Measurements from ENCODE around the gene CCDC73.
"Not testable (repeated sequence)": the region's sequence is repeated elsewhere in the genome, so short reads cannot be mapped to it uniquely, and the experiment has no call there.

Gene CCDC73

GRCh38 chr11:32794439-32794838 lies at the start of gene CCDC73:
Gene CCDC73 (minus strand): TSS chr11:32794662. CDS start chr11:32760243, 34,419 bp downstream.
- DNase-seq (ENCODE audit: extremely low spot score, insufficient read length, low read depth) (no peak), FAIRE-seq (no peak)

DNA sequence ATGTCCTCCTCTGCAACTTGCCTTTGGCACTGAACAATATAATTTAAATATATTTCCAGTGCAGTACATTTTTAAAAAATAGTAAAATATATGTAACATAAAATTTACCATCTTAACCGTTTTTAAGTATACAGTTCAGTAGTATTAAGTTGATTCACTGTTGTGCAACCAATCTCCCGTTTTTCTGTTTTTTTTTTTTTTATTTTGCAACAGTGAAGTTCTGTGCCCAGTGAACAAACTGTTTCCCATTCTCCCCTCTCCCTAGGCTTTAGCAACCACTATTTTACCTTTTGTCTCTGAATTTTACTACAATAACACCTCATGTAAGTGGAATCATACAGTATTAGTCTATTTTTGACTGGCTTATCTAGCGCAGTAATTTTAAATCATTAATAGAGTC lies 49.1 kb upstream of the CCDC73 start:
- no peak for FAIRE-seq
- DNase-seq (ENCODE audit: extremely low spot score, insufficient read length, low read depth), result no peak

DNA sequence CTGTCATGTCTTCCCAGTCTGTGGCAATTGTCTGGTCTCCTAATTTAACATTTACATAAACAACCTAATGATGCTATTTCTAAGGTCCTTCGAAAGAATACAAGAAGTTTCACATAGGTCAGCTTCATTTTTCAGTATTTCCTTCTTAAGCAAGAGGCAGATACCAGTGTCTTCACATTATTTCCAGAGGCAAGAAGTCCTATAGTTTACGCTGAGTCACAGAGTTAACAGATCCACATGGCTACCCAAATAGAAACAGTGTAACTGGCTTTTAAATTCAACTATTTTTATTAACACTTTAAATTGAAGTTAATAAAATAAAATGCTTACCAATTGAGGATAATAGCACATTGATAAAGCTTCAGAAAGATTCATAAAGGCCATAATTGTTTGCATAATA lies 46.1 kb upstream of the CCDC73 start:
- DNase-seq (ENCODE audit: extremely low spot score, insufficient read length, low read depth), result no peak
- no peak for FAIRE-seq

DNA sequence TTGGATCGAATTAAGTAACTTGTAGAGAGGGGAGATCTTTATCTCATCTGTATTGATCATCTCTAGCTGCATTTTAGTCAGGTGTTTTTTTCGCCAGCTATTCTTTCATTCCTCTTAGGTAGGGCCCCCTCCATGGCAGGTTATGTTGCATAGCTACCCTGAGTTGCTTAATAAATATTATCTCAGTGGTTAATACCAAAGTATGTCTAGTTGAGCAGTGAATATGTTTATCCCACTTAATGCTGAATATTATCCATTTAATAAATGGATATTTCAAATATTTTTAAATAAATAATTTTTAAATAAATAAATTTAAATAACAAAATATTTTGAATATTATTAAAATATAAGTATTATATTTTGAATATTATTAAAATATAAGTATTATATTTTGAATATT lies 44.8 kb upstream of the CCDC73 start:
- DNase-seq (ENCODE audit: extremely low spot score, insufficient read length, low read depth), result no peak
- FAIRE-seq, result no peak

DNA sequence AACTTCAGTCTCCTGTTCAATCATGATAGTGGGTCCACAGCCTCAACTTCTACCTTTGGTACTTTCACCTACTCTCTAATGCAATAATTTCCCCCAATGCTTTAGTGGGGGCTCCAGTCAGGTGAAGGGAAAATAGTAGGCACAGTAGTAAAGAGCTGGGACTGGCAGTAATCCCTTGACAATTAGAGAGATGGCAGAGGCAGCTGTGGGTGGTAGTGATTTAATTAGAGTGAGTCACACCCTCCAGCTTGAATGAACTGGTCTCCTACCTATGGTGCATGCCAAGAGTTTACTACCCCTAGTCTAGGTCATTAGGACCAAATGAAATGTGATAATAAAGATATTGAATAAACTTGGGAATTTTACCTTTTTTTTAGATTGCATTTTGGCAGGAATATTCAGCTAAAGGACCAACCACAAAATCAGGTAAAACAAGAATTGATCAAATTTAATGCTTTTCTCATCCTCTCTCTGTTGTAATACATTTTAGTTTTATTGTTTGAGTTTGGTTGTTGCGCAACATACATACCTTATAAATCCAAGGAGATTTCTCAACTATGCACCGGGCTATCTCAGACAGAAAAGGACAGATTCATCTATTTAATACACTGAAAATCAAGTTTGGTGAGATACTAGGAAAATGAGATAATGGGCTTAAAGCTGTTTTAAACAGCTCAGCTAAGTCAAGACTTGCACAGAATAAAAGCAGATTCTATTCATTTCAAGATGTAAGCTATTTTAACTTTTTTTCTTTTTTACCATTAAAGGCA lies 44.2 kb upstream of the CCDC73 start:
- DNase-seq (ENCODE audit: extremely low spot score, insufficient read length, low read depth) (no peak), FAIRE-seq (no peak)

DNA sequence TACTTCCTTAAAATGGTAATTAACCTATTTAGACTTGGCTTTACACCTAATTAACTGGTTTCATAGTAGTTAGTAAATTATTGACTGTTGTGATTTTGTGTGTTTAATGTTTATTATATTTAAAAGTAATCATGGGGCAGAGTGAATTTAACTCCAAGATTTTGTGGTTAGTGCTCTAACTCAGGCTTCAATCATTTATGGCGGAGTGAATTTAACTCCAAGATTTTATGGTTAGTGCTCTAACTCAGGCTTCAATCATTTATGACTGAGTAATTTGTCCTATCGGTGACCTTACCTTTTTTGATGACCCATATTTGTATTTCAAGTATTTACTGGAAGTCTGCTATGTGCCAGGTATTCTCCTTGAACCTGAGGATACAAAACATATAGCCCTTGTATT lies 42.5 kb upstream of the CCDC73 start:
- no peak for FAIRE-seq

GRCh38 chr11:32833921-32834320 lies 39.5 kb upstream of the CCDC73 start:
- FAIRE-seq, result no peak
- no peak for DNase-seq (ENCODE audit: extremely low spot score, insufficient read length, low read depth)

More for the DNA sequence above, 42.5 kb upstream of the CCDC73 start:
- DNase-seq (ENCODE audit: extremely low spot score, insufficient read length, low read depth), result no peak

GRCh38 chr11:32831221-32831620 lies 36.8 kb upstream of the CCDC73 start:
- peak; percentile 56 for FAIRE-seq
- no peak for DNase-seq (ENCODE audit: extremely low spot score, insufficient read length, low read depth)

DNA sequence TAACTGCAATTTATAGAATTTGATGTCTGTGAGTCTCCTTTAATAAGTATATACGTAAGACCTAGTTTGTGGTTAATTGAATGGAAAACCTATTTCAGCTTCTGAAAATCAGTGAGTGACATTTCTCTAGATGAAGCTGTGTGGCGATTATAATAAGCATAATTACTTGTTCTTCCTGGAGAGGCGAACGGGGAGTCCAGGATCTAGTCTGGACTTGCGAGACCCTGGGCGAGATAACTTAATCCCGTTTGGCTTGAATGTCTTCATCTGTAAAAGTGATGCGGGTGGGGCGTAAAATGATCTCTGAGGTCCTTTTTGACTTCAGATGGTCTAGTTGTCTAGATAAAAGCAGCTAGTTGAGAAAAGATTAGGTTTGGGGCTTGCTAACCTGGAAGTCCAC lies 36.3 kb upstream of the CCDC73 start:
- DNase-seq (ENCODE audit: extremely low spot score, insufficient read length, low read depth) (no peak), FAIRE-seq (no peak)

DNA sequence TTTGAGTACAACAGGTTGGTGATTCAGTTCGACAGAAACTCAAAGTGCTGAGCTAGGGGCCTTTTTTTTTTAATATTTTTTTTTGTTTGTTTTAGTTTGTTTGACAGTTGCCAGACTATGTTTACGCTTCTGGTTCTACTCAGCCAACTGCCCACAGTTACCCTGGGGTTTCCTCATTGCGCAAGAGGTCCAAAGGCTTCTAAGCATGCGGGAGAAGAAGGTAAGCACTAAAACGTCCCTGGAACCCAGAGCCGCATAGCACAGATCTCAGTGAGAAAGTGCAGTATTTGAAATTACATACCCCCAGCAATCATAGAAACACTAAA lies 35.9 kb upstream of the CCDC73 start:
- no peak for FAIRE-seq
- no peak for DNase-seq (ENCODE audit: extremely low spot score, insufficient read length, low read depth)

DNA sequence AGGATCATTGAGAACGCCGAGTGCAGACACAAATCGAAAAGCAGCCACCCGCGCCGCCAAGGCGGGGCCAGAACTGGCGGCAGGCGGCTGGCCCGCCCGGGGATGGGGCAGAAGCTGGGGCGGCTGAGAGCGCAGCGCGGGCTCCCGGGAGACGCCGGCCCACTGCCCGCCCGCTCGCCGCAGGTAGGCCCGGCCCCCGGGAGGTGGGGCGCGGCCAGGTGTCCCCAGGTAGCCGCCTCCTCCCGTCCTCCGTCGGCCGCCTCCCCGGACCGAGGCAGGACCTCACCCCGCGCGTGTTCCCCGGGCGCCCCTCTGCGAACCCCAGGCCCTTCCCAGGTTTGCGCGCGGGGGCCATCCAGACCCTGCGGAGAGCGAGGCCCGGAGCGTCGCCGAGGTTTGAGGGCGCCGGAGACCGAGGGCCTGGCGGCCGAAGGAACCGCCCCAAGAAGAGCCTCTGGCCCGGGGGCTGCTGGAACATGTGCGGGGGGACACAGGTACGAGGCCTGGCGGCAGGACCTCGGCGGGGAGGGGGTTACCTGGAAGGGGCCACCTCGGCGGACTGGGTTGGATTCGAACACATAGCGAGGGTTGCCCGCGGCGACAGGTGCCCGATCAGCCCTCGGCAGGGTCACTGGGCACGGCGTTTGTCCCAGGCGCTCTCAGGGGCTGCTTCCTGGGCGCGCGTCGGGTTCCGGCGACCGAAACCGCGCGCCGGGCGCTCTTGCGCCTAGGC lies 35.4 kb upstream of the CCDC73 start, which contains the start of gene PRRG4:
PRRG4 (plus strand) TSS at position 248 of the 733 bp plus-strand sequence. CDS start 603 bp downstream, outside the sequence.
- DNase-seq (ENCODE audit: extremely low spot score, insufficient read length, low read depth), result peak; percentile 54
- FAIRE-seq, result peak; percentile 46

- FAIRE-seq (peak; percentile 77), DNase-seq (ENCODE audit: extremely low spot score, insufficient read length, low read depth) (no peak)
These were observed 34.8 kb upstream of the CCDC73 start for GRCh38 chr11:32829157-32829679.

GRCh38 chr11:32827276-32827675 lies 32.8 kb upstream of the CCDC73 start:
- DNase-seq (ENCODE audit: extremely low spot score, insufficient read length, low read depth) (no peak), FAIRE-seq (no peak)

- DNase-seq (ENCODE audit: extremely low spot score, insufficient read length, low read depth) (no peak), FAIRE-seq (no peak)
These were observed 31.7 kb upstream of the CCDC73 start for GRCh38 chr11:32826113-32826512.

- not testable (repeated sequence) for DNase-seq (ENCODE audit: extremely low spot score, insufficient read length, low read depth); FAIRE-seq
These were observed 29.2 kb upstream of the CCDC73 start for GRCh38 chr11:32823617-32824016.

- FAIRE-seq, result peak; percentile 69
These were observed 27.6 kb upstream of the CCDC73 start for GRCh38 chr11:32821917-32822560.

DNA sequence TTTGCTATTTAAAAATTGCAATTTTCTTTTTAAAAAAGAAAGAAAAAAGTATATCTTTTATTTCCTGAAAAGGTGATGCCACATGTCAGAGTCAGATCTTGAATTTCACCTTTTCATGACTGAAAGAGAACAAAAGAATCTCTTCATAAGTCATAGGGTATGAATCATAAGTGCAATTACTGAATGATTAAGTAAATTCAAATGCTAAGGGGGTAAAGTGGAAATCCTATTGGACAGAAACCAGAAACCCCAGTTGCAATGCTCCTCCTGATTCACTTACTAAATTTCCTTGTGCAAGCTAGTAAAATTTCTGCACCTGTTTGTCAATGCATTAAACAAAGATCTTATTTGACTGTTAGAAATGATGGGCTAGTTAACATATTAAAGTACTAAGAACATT lies 27.1 kb upstream of the CCDC73 start:
- no peak for DNase-seq (ENCODE audit: extremely low spot score, insufficient read length, low read depth)
- FAIRE-seq, result peak; percentile 53

More at GRCh38 chr11:32821917-32822560, 27.6 kb upstream of the CCDC73 start:
- DNase-seq (ENCODE audit: extremely low spot score, insufficient read length, low read depth), result no peak

DNA sequence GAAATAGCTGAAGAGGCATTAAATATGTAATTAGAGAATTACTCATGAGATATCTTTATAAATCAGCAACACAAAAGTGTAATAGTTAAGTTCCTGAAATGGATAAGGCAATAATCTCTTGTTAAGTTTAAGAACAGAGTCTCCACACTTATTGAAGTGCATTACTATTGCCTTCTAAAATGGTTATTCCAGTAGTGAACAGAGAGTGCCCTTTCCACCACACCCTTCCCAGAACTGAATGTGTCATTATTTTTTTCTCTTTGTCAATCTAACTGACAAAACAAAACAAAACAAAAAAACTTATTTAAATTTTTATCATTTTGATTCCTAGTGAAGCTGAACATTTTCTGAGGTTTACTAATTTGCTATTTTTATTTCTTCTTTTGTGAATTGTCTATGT lies 26.0 kb upstream of the CCDC73 start:
- FAIRE-seq (no peak), DNase-seq (ENCODE audit: extremely low spot score, insufficient read length, low read depth) (no peak)

DNA sequence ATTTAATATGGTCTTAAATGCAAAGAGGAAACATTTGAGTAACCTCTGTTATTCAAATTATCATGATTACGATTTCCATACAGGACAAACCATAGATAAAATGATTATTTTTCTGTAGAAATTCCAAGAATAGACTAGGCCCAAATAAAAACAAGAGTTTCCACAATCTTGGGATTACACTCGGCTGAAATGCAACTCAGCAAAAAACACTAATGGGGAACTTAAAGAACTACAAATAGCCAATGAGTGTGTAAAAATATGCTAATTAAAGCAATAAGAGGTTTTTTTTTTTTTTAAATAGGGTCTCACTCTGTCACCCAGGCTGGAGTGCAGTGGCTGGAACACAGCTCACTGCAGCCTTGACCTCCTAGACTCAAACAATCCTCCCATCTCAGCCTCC lies 24.7 kb upstream of the CCDC73 start:
- DNase-seq (ENCODE audit: extremely low spot score, insufficient read length, low read depth) (no peak), FAIRE-seq (no peak)

DNA sequence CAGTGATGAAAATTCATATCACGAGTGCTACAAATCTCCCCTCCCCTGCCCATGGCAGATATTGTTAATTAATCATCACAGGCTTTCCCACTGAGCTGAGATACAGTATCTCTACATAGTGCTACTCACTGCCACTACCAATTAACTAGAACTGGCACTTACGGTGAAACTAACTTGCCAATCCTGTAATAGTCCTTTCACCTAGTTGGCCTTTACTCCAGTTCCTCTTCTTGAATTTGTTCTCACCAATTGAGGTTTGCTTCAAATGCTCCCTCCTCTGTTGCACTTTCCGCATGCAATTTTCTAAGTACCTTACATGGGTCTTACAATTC lies 23.4 kb upstream of the CCDC73 start:
- no peak for DNase-seq (ENCODE audit: extremely low spot score, insufficient read length, low read depth)
- no peak for FAIRE-seq

All from GM18507 (cell line).